HepG2 (cell line): ENCODE measurements around the gene PCYT2. TPM values are rescaled to one million over a fixed set of nuclear protein-coding genes. Genes with fewer than 3 reads are reported as not detected.

Experiments
- AKAP8 ChIP-seq: sonication (generic); formaldehyde crosslinking; IDR thresholded peaks from 2 replicates; pipeline ENCODE4 v1.5.1; 2020; ENCODE audit warnings: mild to moderate bottlenecking, missing genetic modification reagents
- HNRNPLL ChIP-seq: fragments of 200-400 bp; formaldehyde crosslinking; IDR thresholded peaks from 2 replicates; pipeline ENCODE4 v1.6.1; 2017; ENCODE audit warnings: mild to moderate bottlenecking, low read depth, low read length; ENCODE audit not compliant: poor library complexity, severe bottlenecking
- IKZF4 ChIP-seq: sonication (generic); formaldehyde crosslinking; IDR thresholded peaks from 2 replicates; pipeline ENCODE4 v1.5.1; 2020; ENCODE audit warnings: borderline replicate concordance, mild to moderate bottlenecking, low read depth, missing genetic modification reagents; ENCODE audit errors: not compliant biosample characterization
- MLLT10 ChIP-seq: sonication (generic); formaldehyde crosslinking; IDR thresholded peaks from 2 replicates; pipeline ENCODE4 v1.4.0; 2020; ENCODE audit warnings: missing genetic modification reagents
- ZSCAN21 ChIP-seq: sonication (generic); formaldehyde crosslinking; IDR thresholded peaks from 2 replicates; pipeline ENCODE4 v1.8.0; 2022; ENCODE audit warnings: mild to moderate bottlenecking, missing genetic modification reagents, moderate library complexity, borderline replicate concordance
- polyA plus RNA-seq, 8 experiments: library from polyadenylated mRNA; depleted of rRNA in 3 of 8; stranded (reverse) in 7 of 8; unstranded in 1 of 8; fragments of >200 nt; fragmentation: Illumina TruSeq in 4 of 8; extraction: Trizol in 4 of 8; gene quantifications; 2 replicates each; pipeline versions ENCODE4 v1.2.1 to v1.2.3, GENCODE V29; 2011 to 2016; ENCODE audit warnings: low read depth in 4 of 8, missing spikeins in 1 of 8, mixed read lengths in 1 of 8; ENCODE audit not compliant: insufficient read depth in 1 of 8
- total RNA-seq, 5 experiments: library from RNA; depleted of rRNA; stranded (reverse); fragments of >200 nt; fragmentation: Illumina TruSeq; extraction: Trizol; gene quantifications; 2 replicates each; pipeline ENCODE4 v1.2.3, GENCODE V29; 2016; ENCODE audit warnings: low read depth in 1 of 5
- TF ChIP-seq, protein P1 (sequence below): sonication (generic); formaldehyde crosslinking; IDR thresholded peaks from 2 replicates; pipeline ENCODE4 v1.4.0; 2020; ENCODE audit warnings: missing genetic modification reagents, borderline replicate concordance
- TF ChIP-seq, protein P2 (sequence below): sonication (generic); formaldehyde crosslinking; IDR thresholded peaks from 2 replicates; pipeline ENCODE4 v1.5.0; 2020; ENCODE audit warnings: mild to moderate bottlenecking, missing genetic modification reagents, borderline replicate concordance
- TF ChIP-seq, protein P3 (sequence below): sonication (generic); formaldehyde crosslinking; IDR thresholded peaks from 2 replicates; pipeline ENCODE4 v1.4.0; 2020; ENCODE audit warnings: missing genetic modification reagents
- TF ChIP-seq, protein P4 (sequence below): sonication (generic); IDR thresholded peaks from 2 replicates; pipeline ENCODE4 v1.6.1; 2016; ENCODE audit warnings: low read depth, borderline replicate concordance
- TF ChIP-seq, protein P5 (sequence below): sonication (generic); formaldehyde crosslinking; IDR thresholded peaks from 2 replicates; pipeline ENCODE4 v1.4.0; 2020; ENCODE audit warnings: mild to moderate bottlenecking, missing genetic modification reagents
- TF ChIP-seq, protein P6 (sequence below): sonication (generic); formaldehyde crosslinking; IDR thresholded peaks from 2 replicates; pipeline ENCODE4 v1.9.0; 2022; ENCODE audit warnings: missing genetic modification reagents, mild to moderate bottlenecking, borderline replicate concordance

PCYT2 gene
- total and polyA plus RNA-seq, 2 of the 13 experiments (the other 11 are each of a cell fraction or from before 2014, with no cell fraction given): 147 to 297 TPM

DNA sequence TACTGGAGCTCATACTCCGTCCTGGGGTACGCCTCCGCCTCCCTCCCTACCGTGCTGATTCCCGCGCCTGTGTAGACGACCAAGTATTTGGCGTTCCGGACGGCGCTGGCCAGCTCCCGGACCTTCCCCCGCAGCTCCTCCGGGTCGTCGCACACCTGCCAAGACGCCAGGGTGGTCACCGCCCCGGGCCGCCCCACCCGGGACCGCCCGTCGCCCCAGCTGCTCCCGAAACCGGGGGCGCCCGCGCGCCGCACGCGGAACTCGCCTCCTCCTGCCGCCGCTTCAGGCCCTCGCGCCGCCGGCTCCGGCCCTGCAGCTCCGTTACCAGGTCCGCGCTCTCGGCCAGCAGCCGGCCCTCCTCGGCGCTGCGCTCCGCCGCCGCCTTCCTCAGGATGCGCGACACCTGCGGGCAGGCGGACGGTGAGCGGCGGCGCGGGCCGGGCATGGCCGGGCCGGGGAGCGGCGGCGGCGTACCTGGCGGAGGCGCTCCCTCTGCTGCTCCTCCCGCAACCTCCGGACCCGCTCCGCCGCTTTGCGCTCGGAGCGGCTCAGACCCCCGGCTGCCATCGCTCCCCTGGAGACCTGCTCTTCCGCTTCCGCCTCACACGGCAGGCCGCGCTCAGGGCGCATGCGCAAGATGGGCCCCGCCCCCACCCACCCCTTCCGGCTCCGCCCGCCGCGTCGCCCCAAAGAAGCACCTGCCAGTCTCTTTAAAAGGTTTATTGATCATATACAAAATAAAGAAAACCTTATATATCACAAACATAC is 6.5 kb upstream of the PCYT2 start, which contains the start of gene SIRT7 (continued):
- TF ChIP-seq, protein P1, sequence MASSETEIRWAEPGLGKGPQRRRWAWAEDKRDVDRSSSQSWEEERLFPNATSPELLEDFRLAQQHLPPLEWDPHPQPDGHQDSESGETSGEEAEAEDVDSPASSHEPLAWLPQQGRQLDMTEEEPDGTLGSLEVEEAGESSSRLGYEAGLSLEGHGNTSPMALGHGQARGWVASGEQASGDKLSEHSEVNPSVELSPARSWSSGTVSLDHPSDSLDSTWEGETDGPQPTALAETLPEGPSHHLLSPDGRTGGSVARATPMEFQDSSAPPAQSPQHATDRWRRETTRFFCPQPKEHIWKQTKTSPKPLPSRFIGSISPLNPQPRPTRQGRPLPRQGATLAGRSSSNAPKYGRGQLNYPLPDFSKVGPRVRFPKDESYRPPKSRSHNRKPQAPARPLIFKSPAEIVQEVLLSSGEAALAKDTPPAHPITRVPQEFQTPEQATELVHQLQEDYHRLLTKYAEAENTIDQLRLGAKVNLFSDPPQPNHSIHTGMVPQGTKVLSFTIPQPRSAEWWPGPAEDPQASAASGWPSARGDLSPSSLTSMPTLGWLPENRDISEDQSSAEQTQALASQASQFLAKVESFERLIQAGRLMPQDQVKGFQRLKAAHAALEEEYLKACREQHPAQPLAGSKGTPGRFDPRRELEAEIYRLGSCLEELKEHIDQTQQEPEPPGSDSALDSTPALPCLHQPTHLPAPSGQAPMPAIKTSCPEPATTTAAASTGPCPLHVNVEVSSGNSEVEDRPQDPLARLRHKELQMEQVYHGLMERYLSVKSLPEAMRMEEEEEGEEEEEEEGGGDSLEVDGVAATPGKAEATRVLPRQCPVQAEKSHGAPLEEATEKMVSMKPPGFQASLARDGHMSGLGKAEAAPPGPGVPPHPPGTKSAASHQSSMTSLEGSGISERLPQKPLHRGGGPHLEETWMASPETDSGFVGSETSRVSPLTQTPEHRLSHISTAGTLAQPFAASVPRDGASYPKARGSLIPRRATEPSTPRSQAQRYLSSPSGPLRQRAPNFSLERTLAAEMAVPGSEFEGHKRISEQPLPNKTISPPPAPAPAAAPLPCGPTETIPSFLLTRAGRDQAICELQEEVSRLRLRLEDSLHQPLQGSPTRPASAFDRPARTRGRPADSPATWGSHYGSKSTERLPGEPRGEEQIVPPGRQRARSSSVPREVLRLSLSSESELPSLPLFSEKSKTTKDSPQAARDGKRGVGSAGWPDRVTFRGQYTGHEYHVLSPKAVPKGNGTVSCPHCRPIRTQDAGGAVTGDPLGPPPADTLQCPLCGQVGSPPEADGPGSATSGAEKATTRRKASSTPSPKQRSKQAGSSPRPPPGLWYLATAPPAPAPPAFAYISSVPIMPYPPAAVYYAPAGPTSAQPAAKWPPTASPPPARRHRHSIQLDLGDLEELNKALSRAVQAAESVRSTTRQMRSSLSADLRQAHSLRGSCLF: no peak
- TF ChIP-seq MLLT10: no peak
- TF ChIP-seq AKAP8 (CRISPR knock-in tag): peak; percentile 99
- TF ChIP-seq, protein P2, sequence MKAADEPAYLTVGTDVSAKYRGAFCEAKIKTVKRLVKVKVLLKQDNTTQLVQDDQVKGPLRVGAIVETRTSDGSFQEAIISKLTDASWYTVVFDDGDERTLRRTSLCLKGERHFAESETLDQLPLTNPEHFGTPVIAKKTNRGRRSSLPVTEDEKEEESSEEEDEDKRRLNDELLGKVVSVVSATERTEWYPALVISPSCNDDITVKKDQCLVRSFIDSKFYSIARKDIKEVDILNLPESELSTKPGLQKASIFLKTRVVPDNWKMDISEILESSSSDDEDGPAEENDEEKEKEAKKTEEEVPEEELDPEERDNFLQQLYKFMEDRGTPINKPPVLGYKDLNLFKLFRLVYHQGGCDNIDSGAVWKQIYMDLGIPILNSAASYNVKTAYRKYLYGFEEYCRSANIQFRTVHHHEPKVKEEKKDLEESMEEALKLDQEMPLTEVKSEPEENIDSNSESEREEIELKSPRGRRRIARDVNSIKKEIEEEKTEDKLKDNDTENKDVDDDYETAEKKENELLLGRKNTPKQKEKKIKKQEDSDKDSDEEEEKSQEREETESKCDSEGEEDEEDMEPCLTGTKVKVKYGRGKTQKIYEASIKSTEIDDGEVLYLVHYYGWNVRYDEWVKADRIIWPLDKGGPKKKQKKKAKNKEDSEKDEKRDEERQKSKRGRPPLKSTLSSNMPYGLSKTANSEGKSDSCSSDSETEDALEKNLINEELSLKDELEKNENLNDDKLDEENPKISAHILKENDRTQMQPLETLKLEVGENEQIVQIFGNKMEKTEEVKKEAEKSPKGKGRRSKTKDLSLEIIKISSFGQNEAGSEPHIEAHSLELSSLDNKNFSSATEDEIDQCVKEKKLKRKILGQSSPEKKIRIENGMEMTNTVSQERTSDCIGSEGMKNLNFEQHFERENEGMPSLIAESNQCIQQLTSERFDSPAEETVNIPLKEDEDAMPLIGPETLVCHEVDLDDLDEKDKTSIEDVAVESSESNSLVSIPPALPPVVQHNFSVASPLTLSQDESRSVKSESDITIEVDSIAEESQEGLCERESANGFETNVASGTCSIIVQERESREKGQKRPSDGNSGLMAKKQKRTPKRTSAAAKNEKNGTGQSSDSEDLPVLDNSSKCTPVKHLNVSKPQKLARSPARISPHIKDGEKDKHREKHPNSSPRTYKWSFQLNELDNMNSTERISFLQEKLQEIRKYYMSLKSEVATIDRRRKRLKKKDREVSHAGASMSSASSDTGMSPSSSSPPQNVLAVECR: peak; percentile 86; the same call in 1 of the 2 replicates
- TF ChIP-seq, protein P3, sequence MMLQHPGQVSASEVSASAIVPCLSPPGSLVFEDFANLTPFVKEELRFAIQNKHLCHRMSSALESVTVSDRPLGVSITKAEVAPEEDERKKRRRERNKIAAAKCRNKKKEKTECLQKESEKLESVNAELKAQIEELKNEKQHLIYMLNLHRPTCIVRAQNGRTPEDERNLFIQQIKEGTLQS (CRISPR knock-in tag): no peak
- TF ChIP-seq, protein P4, sequence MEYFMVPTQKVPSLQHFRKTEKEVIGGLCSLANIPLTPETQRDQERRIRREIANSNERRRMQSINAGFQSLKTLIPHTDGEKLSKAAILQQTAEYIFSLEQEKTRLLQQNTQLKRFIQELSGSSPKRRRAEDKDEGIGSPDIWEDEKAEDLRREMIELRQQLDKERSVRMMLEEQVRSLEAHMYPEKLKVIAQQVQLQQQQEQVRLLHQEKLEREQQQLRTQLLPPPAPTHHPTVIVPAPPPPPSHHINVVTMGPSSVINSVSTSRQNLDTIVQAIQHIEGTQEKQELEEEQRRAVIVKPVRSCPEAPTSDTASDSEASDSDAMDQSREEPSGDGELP: no peak
- peak; percentile 94 for TF ChIP-seq HNRNPLL
- TF ChIP-seq, protein P5, sequence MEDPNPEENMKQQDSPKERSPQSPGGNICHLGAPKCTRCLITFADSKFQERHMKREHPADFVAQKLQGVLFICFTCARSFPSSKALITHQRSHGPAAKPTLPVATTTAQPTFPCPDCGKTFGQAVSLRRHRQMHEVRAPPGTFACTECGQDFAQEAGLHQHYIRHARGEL (CRISPR knock-in tag): no peak
- TF ChIP-seq ZSCAN21: peak; percentile 92
- peak; percentile 66 for TF ChIP-seq IKZF4
- TF ChIP-seq, protein P6, sequence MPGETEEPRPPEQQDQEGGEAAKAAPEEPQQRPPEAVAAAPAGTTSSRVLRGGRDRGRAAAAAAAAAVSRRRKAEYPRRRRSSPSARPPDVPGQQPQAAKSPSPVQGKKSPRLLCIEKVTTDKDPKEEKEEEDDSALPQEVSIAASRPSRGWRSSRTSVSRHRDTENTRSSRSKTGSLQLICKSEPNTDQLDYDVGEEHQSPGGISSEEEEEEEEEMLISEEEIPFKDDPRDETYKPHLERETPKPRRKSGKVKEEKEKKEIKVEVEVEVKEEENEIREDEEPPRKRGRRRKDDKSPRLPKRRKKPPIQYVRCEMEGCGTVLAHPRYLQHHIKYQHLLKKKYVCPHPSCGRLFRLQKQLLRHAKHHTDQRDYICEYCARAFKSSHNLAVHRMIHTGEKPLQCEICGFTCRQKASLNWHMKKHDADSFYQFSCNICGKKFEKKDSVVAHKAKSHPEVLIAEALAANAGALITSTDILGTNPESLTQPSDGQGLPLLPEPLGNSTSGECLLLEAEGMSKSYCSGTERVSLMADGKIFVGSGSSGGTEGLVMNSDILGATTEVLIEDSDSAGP: no peak
